Measurements from ENCODE around the gene MAP2. TPM values are rescaled to one million over a fixed set of nuclear protein-coding genes. Genes with fewer than 3 reads are reported as not detected.

Gene MAP2
- total RNA-seq, 1 donor from 2014 or later = 7.2 TPM

DNA sequence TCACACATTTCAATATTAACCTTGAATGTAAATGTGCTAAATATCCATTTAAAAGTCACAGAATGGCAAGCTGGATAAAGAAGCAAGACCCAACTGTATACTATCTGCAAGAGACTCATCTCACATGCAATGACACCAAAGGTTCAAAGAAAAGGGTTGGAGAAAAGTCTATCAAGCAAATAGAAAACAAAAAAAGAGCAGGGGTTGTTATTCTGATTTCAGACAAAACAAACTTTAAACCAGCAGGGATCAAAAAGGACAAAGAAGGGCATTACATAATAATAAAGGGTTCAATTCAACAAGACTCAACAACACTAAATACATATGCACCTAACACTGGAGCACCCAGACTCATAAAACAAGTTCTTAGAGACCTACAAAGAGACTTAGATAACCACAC is 333.3 kb downstream of the MAP2 start:
- DNase-seq (ENCODE audit: extremely low spot score, unreplicated experiment) = no peak
- peaks cover 7% of the 10 kb centered on the region for H3K27me3 Mint-ChIP-seq (ENCODE audit: unreplicated experiment)
- H3K4me1 Mint-ChIP-seq (ENCODE audit: unreplicated experiment) = no peaks in the 10 kb centered on the region
- TF ChIP-seq, protein P1, sequence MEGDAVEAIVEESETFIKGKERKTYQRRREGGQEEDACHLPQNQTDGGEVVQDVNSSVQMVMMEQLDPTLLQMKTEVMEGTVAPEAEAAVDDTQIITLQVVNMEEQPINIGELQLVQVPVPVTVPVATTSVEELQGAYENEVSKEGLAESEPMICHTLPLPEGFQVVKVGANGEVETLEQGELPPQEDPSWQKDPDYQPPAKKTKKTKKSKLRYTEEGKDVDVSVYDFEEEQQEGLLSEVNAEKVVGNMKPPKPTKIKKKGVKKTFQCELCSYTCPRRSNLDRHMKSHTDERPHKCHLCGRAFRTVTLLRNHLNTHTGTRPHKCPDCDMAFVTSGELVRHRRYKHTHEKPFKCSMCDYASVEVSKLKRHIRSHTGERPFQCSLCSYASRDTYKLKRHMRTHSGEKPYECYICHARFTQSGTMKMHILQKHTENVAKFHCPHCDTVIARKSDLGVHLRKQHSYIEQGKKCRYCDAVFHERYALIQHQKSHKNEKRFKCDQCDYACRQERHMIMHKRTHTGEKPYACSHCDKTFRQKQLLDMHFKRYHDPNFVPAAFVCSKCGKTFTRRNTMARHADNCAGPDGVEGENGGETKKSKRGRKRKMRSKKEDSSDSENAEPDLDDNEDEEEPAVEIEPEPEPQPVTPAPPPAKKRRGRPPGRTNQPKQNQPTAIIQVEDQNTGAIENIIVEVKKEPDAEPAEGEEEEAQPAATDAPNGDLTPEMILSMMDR (IDR thresholded peaks at IDR 0.05) = no peak
- H3K27ac Mint-ChIP-seq (ENCODE audit: unreplicated experiment) = no peak overlapping the region
- no peak overlapping the region for H3K4me3 Mint-ChIP-seq (ENCODE audit: unreplicated experiment)
- no peaks in the 10 kb centered on the region for H3K9me3 Mint-ChIP-seq (ENCODE audit: unreplicated experiment)
- no peaks in the 10 kb centered on the region for H3K36me3 Mint-ChIP-seq (ENCODE audit: unreplicated experiment)

DNA sequence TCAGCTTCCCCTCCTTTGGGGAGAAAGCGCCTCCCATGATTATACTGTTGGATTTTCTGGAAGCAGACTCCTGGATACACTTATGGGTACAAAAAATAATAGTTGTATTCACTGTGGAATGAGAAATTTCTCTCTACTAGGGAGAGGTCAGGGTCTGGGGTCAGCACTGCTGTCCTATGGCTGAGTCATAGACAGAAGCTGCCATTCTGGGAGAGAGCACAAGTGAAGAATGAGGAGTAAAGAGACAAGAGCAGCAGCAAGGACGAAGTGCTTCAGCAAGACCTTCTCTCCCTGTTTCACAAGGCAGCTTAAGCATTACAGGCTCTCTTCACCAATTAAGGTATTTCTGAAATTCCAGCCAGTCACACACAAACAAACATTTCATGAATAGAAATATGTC is 337.7 kb downstream of the MAP2 start:
- H3K27me3 Mint-ChIP-seq (ENCODE audit: unreplicated experiment) = peaks cover 7% of the 10 kb centered on the region
- no peak overlapping the region for H3K27ac Mint-ChIP-seq (ENCODE audit: unreplicated experiment)
- no peaks in the 10 kb centered on the region for H3K4me1 Mint-ChIP-seq (ENCODE audit: unreplicated experiment)
- DNase-seq (ENCODE audit: extremely low spot score, unreplicated experiment) = no peak
- H3K36me3 Mint-ChIP-seq (ENCODE audit: unreplicated experiment) = no peaks in the 10 kb centered on the region
- no peak overlapping the region for H3K4me3 Mint-ChIP-seq (ENCODE audit: unreplicated experiment)
- no peaks in the 10 kb centered on the region for H3K9me3 Mint-ChIP-seq (ENCODE audit: unreplicated experiment)
- TF ChIP-seq, protein P1 (IDR thresholded peaks at IDR 0.05) = no peak

DNA sequence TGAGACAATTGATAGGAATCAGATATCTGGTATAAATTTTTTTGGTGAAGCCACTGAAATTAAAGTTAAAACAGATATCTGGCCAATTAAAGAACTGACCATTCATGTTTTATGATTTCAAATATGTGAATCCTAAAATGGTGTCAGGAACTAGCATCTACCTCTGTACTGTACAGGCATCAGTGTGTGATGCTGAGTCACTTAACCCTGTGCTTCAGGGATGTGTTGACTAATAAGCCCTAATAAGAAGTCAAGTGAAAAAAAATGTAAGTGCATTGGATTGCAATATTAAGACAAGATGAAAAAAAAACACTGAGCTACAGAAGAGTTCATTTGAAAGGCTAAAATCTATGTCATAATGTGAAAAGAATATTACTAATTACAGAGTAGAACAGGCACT is 338.7 kb downstream of the MAP2 start:
- Mint-ChIP-seq H3K4me3 (ENCODE audit: unreplicated experiment) (no peak overlapping the region), H3K4me1 (ENCODE audit: unreplicated experiment) (no peaks in the 10 kb centered on the region), H3K27me3 (ENCODE audit: unreplicated experiment) (peaks cover 6% of the 10 kb centered on the region), H3K36me3 (ENCODE audit: unreplicated experiment) (no peaks in the 10 kb centered on the region), H3K27ac (ENCODE audit: unreplicated experiment) (no peak overlapping the region), H3K9me3 (ENCODE audit: unreplicated experiment) (no peaks in the 10 kb centered on the region)
- TF ChIP-seq, protein P1 (IDR thresholded peaks at IDR 0.05) = no peak
- no peak for DNase-seq (ENCODE audit: extremely low spot score, unreplicated experiment)

DNA sequence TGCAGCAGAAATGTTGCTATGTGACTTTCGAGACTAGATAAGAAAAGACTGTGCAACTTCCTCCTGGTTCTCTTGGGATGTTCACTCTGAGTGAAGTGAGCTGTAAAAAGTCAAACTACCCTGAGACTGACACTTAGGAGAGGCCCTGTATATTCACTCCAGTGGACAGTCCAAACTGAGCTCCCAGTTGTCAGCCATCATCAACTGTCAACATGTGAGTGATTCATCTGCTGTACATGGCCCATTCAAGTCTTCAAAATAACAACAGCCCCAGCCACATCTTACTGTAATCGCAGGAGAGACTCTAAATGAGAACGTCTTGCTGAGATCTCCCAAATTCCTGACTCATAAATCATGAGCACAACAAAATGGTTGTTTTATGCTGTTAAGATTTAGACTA is 339.3 kb downstream of the MAP2 start:
- H3K27me3 Mint-ChIP-seq (ENCODE audit: unreplicated experiment) = peaks cover under 1% of the 10 kb centered on the region
- H3K4me3 Mint-ChIP-seq (ENCODE audit: unreplicated experiment) = no peak overlapping the region
- DNase-seq (ENCODE audit: extremely low spot score, unreplicated experiment) = no peak
- no peak overlapping the region for H3K27ac Mint-ChIP-seq (ENCODE audit: unreplicated experiment)
- no peaks in the 10 kb centered on the region for H3K4me1 Mint-ChIP-seq (ENCODE audit: unreplicated experiment)
- H3K9me3 Mint-ChIP-seq (ENCODE audit: unreplicated experiment) = no peaks in the 10 kb centered on the region
- no peaks in the 10 kb centered on the region for H3K36me3 Mint-ChIP-seq (ENCODE audit: unreplicated experiment)
- TF ChIP-seq, protein P1 (IDR thresholded peaks at IDR 0.05) = no peak

DNA sequence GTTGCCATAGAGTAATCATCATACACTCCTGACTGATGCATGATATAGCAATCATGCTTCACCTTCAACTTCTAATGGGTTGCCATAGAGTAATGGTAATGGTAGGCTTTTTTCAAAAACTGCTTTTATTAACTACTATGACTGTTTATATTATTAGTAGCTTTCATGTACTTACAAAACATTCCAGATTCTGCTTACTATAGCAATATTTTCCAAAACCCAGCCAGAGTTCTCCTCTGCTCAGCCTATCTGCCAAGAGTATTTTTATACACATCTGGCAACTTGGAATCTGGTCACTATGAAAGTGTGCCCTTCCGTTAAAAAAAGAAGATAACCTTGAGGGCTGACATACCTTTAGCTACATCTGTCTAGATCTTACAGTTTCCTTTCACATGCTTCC is 342.8 kb downstream of the MAP2 start:
- Mint-ChIP-seq H3K4me1 (ENCODE audit: unreplicated experiment) (peaks cover 4% of the 10 kb centered on the region), H3K27me3 (ENCODE audit: unreplicated experiment) (peaks cover 13% of the 10 kb centered on the region), H3K4me3 (ENCODE audit: unreplicated experiment) (no peak overlapping the region), H3K9me3 (ENCODE audit: unreplicated experiment) (no peaks in the 10 kb centered on the region), H3K27ac (ENCODE audit: unreplicated experiment) (no peak overlapping the region), H3K36me3 (ENCODE audit: unreplicated experiment) (no peaks in the 10 kb centered on the region)
- DNase-seq (ENCODE audit: extremely low spot score, unreplicated experiment) = no peak
- TF ChIP-seq, protein P1 (IDR thresholded peaks at IDR 0.05) = no peak

Measured in osteocyte (in vitro differentiated cells).